ENCODE measurements around the gene CKAP2. TPM values are rescaled to one million over a fixed set of nuclear protein-coding genes. Genes with fewer than 3 reads are reported as not detected.
"Not testable (repeated sequence)": the region's sequence is repeated elsewhere in the genome, so short reads cannot be mapped to it uniquely, and the experiment has no call there.

Gene CKAP2
- total RNA-seq, 1 experiment from 2014 or later = 110 TPM

DNA sequence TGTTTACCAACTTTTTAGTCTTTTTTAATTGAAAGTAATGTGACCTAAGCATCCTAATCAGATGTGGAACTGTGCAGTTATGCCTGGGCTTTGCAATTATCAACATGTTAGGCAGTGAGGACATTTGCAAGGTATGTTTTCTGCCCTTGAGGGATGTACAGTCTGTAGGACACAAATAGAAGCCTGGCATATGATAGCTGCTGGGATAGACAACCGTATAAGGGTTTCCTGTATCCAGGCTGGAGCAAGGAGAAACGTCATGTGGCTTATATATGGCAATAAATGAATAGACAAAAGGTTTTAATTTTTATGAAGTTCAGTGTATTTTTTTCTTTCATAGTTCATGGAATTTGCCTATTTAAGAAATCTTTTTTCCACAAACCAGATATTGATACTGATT is 2.8 kb upstream of the CKAP2 start:
- no peak for DNase-seq (ENCODE audit: low read depth)

GRCh38 chr13:52454459-52454819 is 839 bp upstream of the CKAP2 start:
- peak; percentile 22 for DNase-seq (ENCODE audit: low read depth)

GRCh38 chr13:52455677-52456041 is 381 bp downstream of the CKAP2 start:
- DNase-seq (ENCODE audit: low read depth) = peak; percentile 52

DNA sequence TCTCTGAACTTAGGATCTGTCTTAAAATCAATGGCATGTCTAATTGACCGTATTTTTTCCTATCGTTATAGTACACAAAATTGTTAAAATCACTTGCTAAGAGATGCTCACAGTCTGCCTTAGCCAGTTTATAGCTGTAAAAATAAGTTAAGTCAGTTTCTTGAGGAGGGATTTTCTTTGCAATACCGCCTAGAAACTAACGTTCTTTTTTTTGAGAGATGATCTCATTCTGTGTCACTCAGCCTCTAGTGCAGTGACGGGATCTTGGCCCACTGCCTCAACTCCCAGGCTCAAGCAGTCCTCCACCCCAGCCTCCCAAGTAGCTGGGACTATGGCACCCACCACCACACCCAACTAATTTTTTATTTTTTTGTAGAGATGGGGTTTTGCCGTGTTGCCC is 4.4 kb downstream of the CKAP2 start:
- peak; percentile 69 for DNase-seq (ENCODE audit: low read depth)

GRCh38 chr13:52461265-52461664 is 6.0 kb downstream of the CKAP2 start:
- DNase-seq (ENCODE audit: low read depth) = no peak

- no peak for DNase-seq (ENCODE audit: low read depth)
Measured at GRCh38 chr13:52463526-52463925, 8.2 kb downstream of the CKAP2 start.

DNA sequence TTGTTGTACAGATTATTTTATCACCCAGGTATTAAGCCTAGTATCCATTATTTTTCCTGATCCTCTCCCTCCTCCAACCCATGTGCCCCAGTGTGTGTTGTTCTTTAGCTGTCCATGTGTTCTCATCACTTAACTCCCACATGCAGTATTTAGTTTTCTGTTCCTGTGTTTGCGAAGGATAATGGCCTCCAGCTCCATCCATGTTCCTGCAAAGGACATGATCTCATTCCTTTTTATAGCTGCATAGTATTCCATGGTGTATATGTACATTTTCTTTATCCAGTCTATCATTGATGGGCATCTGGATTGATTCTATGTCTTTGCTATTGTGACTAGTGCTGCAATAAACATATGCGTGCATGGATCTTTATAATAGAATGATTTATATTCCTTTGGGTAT is 13.2 kb downstream of the CKAP2 start:
- not testable (repeated sequence) for DNase-seq (ENCODE audit: low read depth)

GRCh38 chr13:52480677-52481428 is 25.6 kb downstream of the CKAP2 start:
- DNase-seq (ENCODE audit: low read depth) = peak; percentile 6

DNA sequence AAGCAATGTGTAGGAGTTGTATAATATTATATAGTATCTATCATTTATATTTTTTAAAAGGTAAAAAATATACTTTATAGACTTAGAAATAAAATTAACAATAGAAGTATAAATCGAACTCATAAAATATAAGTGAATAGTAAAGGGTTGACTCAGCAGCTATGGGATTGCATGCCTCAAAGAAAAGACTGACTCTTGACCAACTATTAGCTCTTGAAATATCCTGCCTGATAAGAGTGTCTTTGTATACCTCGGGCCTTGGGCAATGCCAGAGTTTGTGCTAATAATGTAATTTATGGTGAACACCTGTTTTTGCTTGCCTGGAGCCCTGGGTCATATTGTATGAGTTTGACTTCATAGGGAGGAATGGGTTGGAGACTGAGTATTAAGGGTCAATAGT is 31.8 kb downstream of the CKAP2 start:
- DNase-seq (ENCODE audit: low read depth) = not testable (repeated sequence)

- not testable (repeated sequence) for DNase-seq (ENCODE audit: low read depth)
Measured at GRCh38 chr13:52488763-52489162, 33.5 kb downstream of the CKAP2 start.

GRCh38 chr13:52491015-52491414 is 35.7 kb downstream of the CKAP2 start:
- DNase-seq (ENCODE audit: low read depth) = not testable (repeated sequence)

- DNase-seq (ENCODE audit: low read depth) = peak; percentile 3
Measured at GRCh38 chr13:52494241-52494640, 39.0 kb downstream of the CKAP2 start.

- not testable (repeated sequence) for DNase-seq (ENCODE audit: low read depth)
Measured at GRCh38 chr13:52497979-52498378, 42.7 kb downstream of the CKAP2 start.

DNA sequence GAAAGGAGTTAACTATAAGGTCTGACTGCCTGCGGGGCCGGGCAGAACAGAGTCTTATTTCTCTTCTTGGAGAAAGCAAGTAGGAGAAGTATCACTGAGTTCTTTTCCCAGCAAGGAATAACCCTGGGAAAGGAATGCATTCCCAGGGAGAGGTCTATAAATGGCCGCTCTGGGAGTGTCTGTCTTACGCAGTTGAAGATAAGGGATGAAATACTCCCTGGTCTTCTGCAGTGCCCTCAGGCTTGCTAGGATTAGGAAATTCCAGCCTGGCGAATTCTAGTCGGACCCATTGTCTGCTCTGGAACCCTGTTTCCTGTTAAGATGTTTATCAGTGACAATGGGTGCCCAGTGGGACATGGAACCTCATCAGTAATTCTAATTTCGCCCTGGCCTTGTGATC is 47.0 kb downstream of the CKAP2 start:
- DNase-seq (ENCODE audit: low read depth) = not testable (repeated sequence)

DNA sequence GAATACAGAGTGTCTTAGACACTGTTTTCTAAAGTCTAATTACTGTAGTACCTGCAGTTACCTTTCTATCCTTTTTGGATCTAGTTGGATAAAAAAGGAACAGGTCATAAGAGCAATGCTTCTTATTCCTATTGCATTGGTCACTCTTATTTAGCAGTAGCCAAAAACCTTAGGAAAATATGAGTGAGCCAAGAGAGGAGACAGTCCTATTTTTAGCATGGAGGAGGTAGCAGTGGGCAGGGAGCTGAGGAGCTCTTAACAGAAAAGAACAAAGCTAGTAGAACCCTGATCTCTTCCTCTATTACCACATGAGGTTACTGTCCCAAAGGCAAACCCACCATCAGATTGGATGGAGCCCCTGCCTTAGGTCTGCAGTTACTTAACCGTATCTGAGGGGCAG is 50.6 kb downstream of the CKAP2 start:
- not testable (repeated sequence) for DNase-seq (ENCODE audit: low read depth)

DNA sequence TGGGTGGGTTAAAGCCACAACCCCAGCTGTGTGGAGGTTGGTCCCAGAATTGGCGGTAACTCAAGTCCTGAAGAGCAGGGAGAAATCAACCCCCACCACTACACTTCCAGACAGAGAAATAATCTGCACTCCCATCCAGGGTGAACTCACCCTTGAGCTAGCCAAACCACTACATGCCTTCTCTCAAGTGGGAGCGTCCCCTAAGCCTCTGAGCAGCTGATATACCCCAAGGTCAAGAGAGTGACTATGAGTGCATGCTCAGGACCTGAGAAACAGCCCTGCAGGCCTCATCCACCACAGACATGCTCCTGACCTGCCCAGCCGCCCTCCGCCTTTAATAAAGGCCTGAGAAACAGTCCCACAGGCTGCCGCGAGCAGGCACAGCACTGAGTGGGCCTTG is 54.3 kb downstream of the CKAP2 start:
- not testable (repeated sequence) for DNase-seq (ENCODE audit: low read depth)

GRCh38 chr13:52510221-52510797 is 55.0 kb downstream of the CKAP2 start:
- peak; percentile 55 for DNase-seq (ENCODE audit: low read depth)

DNA sequence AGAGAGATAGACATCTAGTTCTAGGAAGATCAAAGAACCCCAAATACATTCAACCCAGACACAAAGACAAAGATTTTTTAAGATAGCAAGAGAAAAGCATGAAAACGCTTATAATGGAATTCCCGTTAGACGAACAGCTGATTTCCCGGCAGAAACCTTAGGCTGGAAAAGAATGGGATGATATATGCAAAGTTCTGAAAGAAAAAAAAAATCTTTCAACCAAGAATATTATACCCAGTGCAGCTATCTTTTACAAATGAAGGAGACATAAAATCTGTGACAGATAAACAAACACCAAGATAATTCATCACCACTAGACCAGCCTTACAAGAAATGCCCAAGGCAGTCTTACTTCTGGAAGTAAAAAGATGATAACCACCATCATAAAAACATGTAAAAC is 56.3 kb downstream of the CKAP2 start:
- DNase-seq (ENCODE audit: low read depth) = not testable (repeated sequence)

DNA sequence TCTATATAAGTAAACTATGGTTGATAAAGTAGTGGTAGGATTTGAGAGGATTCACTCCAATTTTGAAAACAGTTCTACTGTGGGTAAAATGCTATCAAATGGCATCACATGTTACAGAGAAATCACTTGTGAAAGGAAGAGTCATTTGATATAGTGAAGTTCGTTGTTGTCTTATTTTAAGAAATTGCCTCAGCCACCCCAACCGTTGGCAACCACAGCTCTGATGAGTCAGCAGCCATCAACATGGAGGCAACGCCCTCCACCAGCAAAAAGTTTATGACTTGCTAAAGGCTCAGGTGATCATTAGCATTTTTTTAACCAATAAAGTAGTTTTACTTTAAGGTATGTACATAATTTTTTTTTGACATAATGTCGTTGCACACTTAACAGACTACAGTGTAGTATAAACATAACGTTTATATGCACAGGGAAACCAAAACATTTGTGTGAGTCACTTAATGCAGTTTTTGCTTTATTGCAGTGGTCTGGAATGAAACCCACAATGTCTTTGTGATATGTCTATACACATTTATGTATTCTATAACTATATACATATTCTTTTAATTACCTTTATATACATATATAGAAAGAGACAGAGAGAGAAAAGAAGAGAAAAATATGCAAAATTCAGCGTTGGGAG is 58.8 kb downstream of the CKAP2 start:
- peak; percentile 52 for DNase-seq (ENCODE audit: low read depth)

GRCh38 chr13:52523323-52523722 is 68.0 kb downstream of the CKAP2 start:
- not testable (repeated sequence) for DNase-seq (ENCODE audit: low read depth)

Data from RPMI7951 (cell line).